GM18520 (cell line): ENCODE data around the gene ALDH1A2.

ENCODE experiments used
- ATAC-seq: cut with Tn5 transposase; IDR thresholded peaks from one replicate; pipeline ENCODE4 v1.9.1; 2021; ENCODE audit not compliant: unreplicated experiment

ALDH1A2 gene

DNA sequence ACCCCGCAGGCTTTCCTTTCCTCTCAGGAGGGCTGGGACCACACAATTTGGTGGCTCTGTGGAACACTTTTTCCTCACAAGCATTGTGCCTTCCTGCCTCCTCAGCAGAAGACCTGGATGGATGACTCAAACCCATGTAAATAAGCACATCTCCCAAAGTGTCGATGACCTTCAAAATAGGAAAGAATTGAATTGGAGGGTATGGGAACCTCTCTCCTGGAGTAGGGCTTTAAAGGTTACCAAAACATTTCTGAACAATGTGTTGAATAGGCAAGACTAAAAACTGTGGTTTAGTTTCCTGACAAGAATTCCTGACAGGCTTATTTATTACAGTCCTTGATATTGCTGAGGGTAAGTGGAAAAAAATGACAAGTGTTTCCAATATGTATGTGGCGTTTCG, 118.2 kb downstream of the ALDH1A2 start:
- ATAC-seq = no peak

GRCh38 chr15:57946491-57947048, 118.9 kb downstream of the ALDH1A2 start:
- ATAC-seq = no peak

DNA sequence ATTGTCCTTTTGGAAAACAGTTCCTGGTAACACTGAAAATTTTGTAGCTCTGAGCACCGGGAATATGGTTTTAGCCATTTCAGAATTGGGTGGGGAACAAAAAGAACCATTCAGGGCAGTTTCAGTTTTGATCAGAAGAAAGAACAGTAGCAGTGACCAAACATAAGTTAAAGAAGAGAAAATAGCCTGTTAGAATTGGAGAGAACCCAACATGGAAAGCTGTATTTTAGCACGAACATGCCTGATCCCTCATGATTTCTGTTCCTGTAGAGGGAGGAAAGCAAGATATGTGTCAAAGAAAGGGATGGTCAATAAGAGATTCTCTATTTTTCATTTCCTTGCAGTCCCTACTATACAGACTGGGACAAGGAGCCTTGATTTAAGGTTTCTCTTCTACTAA, 119.9 kb downstream of the ALDH1A2 start:
- ATAC-seq = no peak

- ATAC-seq = no peak
These were observed 121.6 kb downstream of the ALDH1A2 start for GRCh38 chr15:57943754-57944420.

- no peak for ATAC-seq
These were observed 122.3 kb downstream of the ALDH1A2 start for GRCh38 chr15:57943171-57943570.

DNA sequence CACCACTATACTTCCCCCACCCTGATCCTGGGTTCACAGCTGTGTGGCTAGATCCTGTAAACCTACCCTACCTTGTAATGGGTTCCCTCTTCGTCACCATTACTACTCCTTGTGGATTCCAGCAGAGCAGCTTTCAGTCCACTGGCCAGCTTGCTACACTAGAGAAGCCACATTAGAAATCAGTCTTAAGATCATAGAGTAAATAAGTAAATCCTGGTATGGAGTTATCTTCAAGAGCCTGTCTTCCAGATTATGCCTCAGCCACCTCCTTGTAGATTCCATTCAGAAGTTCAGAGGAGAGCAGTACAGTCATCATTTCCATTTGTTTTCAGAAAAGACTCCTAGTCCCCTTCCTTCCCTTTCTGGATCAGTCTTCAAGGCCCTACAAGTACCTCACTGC, 123.7 kb downstream of the ALDH1A2 start:
- ATAC-seq = no peak

- no peak for ATAC-seq
These were observed 133.2 kb downstream of the ALDH1A2 start for GRCh38 chr15:57932348-57932747.

GRCh38 chr15:57931570-57931969, 133.9 kb downstream of the ALDH1A2 start:
- no peak for ATAC-seq

GRCh38 chr15:57927091-57927631, 138.3 kb downstream of the ALDH1A2 start:
- no peak for ATAC-seq

DNA sequence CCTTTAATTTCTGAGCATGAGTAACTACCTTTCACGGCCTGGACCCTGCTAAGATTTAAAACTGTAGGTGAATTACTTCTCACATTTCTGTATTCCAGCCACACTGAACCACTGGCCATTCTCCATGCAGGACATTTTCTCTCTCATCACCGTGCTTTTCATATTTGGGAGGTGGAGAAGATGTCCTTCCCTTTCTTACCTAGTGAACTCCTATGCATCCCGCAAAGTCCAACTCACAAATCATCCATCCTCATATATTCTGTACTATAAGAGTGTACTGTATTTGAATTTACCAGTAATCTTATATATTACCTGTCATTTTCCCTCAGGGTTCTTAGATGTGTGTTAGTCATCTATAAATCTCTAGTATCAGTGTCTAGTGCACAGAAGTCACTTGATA, 139.9 kb downstream of the ALDH1A2 start:
- no peak for ATAC-seq

DNA sequence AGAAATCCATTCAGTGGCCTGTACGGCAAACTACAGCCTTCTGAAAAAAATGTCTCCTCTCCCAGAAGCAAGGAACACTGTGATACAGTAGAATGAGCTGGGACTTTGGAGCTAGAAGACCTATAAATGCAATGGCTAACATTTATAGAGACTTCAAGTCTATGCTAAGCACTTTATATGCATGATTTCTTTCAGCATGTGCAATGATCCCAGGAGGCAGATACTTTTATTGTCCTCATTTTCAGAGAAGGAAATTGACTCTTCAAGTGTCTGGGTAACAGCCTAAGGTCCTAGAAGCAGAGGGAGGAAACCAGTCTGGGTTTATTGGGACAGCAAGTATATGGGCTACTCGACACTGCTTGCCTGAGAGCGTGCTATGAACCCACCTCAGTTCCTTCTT, 140.9 kb downstream of the ALDH1A2 start:
- no peak for ATAC-seq

GRCh38 chr15:57923750-57924149, 141.8 kb downstream of the ALDH1A2 start:
- no peak for ATAC-seq

DNA sequence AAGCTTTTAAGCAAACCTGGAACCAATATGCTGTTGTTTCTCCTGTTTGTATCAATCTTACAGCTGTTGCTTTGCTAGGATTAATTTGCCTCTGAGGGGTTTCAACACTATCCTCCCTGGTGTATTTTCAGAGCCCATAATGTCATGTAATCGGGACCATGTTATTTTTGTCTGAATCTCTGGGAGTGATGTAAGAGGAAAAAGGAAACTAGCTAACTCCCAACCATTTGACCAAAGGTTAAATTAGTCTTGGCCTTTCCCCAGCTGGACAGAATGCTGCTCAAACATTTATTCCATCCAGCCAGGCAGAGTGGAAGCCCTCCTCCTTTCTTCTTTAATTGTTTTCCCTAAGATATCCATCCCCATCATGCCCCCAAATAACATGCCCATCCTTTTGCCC, 142.2 kb downstream of the ALDH1A2 start:
- ATAC-seq = no peak

DNA sequence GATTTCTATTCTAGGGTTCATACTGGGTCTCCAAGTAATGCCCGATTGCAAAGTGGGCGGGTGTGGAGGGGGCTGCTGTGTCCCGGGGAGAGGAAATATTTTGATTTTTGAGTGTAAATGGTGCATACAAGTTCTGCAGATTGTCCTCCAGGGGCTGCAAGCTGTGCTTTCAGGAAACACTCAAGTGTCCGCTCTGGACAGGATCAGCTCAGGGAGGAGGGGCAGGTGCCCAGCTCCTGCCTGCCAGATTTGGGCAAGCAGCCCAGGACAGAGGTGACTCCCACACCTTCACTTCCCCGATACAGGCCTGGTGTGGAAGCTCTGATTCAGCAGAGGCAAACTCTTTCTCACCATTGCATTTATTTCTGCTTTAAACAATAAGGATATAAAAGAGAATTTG, 142.7 kb downstream of the ALDH1A2 start:
- ATAC-seq = no peak

GRCh38 chr15:57921371-57921770, 144.1 kb downstream of the ALDH1A2 start:
- no peak for ATAC-seq

- ATAC-seq = no peak
These were observed 144.6 kb downstream of the ALDH1A2 start for GRCh38 chr15:57920911-57921310.

DNA sequence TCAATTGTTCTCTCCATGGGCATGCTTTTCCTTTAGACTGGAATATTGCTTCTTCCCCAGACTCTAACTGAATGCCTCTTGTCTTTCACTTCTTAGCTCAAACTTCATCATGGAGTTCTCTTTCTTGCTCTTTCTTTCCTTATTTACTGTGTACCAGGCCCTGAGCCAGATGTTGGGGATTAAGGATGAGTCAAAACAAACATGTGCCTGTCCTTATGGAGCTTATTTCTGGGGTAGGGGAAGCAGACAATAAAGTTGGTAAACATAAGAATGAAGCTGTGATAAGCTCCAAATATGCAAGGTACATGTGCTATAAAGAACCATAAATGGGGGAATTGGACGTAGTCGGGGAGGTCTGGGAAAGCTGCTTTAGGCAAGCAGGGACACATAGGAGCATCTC, 145.8 kb downstream of the ALDH1A2 start:
- ATAC-seq = no peak

- ATAC-seq = no peak
These were observed 147.5 kb downstream of the ALDH1A2 start for GRCh38 chr15:57917998-57918397.

- no peak for ATAC-seq
These were observed 148.8 kb downstream of the ALDH1A2 start for GRCh38 chr15:57916695-57917094.

- no peak for ATAC-seq
These were observed 149.5 kb downstream of the ALDH1A2 start for GRCh38 chr15:57915827-57916531.

- ATAC-seq = no peak
These were observed 151.0 kb downstream of the ALDH1A2 start for GRCh38 chr15:57914350-57915055.

- no peak for ATAC-seq
These were observed 154.3 kb downstream of the ALDH1A2 start for GRCh38 chr15:57911247-57911646.
